Loucy (cell line): ENCODE results near the gene PPFIA1.

Experiments
- H2AFZ ChIP-seq: fragments of 200-600 bp; sonication (generic); 2 replicates; pipeline ENCODE4 v1.6.0; 2016; ENCODE audit warnings: antibody characterized with exemption, mild to moderate bottlenecking, low read length, moderate library complexity
- H3F3A ChIP-seq: fragments of 200-600 bp; 2 replicates; pipeline ENCODE4 v1.6.0; 2016; ENCODE audit warnings: antibody characterized with exemption, low read depth, mild to moderate bottlenecking
- H3K27me3 ChIP-seq: fragments of 200-600 bp; sonication (generic); 2 replicates; pipeline ENCODE4 v1.6.1; 2014; ENCODE audit warnings: low read length, mild to moderate bottlenecking; ENCODE audit not compliant: insufficient read depth, poor library complexity, severe bottlenecking
- H3K36me3 ChIP-seq: fragments of 200-600 bp; sonication (generic); 2 replicates; pipeline ENCODE4 v1.6.1; 2016; ENCODE audit warnings: low read length; ENCODE audit not compliant: insufficient read depth
- H3K4me1 ChIP-seq: fragments of 200-600 bp; sonication (generic); 2 replicates; pipeline ENCODE4 v1.5.1; 2014; ENCODE audit warnings: low read length, mild to moderate bottlenecking; ENCODE audit not compliant: insufficient read depth, poor library complexity, severe bottlenecking
- H3K4me2 ChIP-seq: fragments of 200-600 bp; sonication (generic); 2 replicates; pipeline ENCODE4 v1.6.0; 2014; ENCODE audit warnings: antibody characterized with exemption, low read length, low read depth, mild to moderate bottlenecking; ENCODE audit not compliant: poor library complexity, severe bottlenecking
- H3K4me3 ChIP-seq: fragments of 200-600 bp; sonication (generic); 2 replicates; pipeline ENCODE4 v1.5.1; 2014; ENCODE audit warnings: low read length, mild to moderate bottlenecking, mixed read lengths; ENCODE audit not compliant: poor library complexity, severe bottlenecking
- H3K79me2 ChIP-seq: fragments of 200-600 bp; sonication (generic); 2 replicates; pipeline ENCODE4 v1.6.1; 2014; ENCODE audit warnings: low read length; ENCODE audit not compliant: insufficient read depth
- H3K9ac ChIP-seq: fragments of 200-600 bp; sonication (generic); 2 replicates; pipeline ENCODE4 v1.6.0; 2014; ENCODE audit warnings: mild to moderate bottlenecking, low read depth, low read length, moderate library complexity; ENCODE audit not compliant: poor library complexity, severe bottlenecking
- H3K9me2 ChIP-seq: fragments of 200-600 bp; sonication (generic); replicated peaks from 2 replicates; pipeline ENCODE4 v1.6.1; 2016; ENCODE audit warnings: low read depth, low read length, mixed read lengths
- H3K9me3 ChIP-seq: fragments of 200-600 bp; sonication (generic); 2 replicates; pipeline ENCODE4 v1.6.1; 2014; ENCODE audit warnings: mild to moderate bottlenecking, antibody characterized with exemption, low read length, low read depth; ENCODE audit not compliant: insufficient read depth
- H4K20me1 ChIP-seq: fragments of 200-600 bp; sonication (generic); 2 replicates; pipeline ENCODE4 v1.6.0; 2014; ENCODE audit warnings: antibody characterized with exemption, low read length, mild to moderate bottlenecking; ENCODE audit not compliant: insufficient read depth, poor library complexity, severe bottlenecking
- EZH2phosphoT487 ChIP-seq: fragments of 200-600 bp; IDR thresholded peaks from 2 replicates; pipeline ENCODE4 v1.6.1; 2018; ENCODE audit warnings: antibody characterized with exemption, mild to moderate bottlenecking, moderate library complexity, borderline replicate concordance
- TF ChIP-seq, protein P1 (sequence below): fragments of 200-600 bp; sonication (generic); conservative IDR thresholded peaks from 2 replicates; pipeline ENCODE4 v1.5.1; 2014; ENCODE audit warnings: mild to moderate bottlenecking, antibody characterized with exemption, low read length

Gene PPFIA1

GRCh38 chr11:70244698-70245097 lies 25.8 kb upstream of the PPFIA1 start:
- Histone ChIP-seq H3K36me3 (no peaks in the 10 kb centered on the region), H3K4me1 (no peaks in the 10 kb centered on the region), H3K9me2 (no peaks in the 10 kb centered on the region), H3K27me3 (no peaks in the 10 kb centered on the region), H3F3A (no peaks in the 10 kb centered on the region), H3K79me2 (no peaks in the 10 kb centered on the region), H4K20me1 (no peaks in the 10 kb centered on the region), H2AFZ (no peak overlapping the region), H3K4me2 (no peak overlapping the region), H3K9ac (no peak overlapping the region), H3K4me3 (no peak overlapping the region), H3K9me3 (no peaks in the 10 kb centered on the region)
- TF ChIP-seq, protein P1, sequence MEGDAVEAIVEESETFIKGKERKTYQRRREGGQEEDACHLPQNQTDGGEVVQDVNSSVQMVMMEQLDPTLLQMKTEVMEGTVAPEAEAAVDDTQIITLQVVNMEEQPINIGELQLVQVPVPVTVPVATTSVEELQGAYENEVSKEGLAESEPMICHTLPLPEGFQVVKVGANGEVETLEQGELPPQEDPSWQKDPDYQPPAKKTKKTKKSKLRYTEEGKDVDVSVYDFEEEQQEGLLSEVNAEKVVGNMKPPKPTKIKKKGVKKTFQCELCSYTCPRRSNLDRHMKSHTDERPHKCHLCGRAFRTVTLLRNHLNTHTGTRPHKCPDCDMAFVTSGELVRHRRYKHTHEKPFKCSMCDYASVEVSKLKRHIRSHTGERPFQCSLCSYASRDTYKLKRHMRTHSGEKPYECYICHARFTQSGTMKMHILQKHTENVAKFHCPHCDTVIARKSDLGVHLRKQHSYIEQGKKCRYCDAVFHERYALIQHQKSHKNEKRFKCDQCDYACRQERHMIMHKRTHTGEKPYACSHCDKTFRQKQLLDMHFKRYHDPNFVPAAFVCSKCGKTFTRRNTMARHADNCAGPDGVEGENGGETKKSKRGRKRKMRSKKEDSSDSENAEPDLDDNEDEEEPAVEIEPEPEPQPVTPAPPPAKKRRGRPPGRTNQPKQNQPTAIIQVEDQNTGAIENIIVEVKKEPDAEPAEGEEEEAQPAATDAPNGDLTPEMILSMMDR, result no peak
- TF ChIP-seq EZH2phosphoT487, result no peak

DNA sequence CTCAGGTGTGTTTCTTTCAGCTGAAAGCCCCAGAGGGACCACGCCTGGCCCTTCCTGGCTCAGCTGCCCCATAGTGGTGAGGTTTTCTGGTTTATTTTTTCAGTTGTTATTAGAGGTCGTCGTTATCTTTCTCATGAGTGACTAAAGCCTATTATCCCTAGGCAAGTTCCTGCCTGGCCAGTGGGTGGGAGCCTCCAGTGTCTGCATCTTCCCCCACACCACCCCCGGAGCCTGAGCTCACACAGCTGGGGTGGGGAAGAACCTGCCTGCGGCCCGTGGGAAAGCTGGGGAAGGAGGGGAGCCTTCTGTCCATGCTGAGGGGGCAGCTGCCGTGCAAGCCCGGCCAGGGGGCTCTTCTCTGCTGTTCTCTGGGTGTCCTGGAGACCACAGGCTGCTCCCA lies 24.3 kb upstream of the PPFIA1 start:
- H3K36me3 ChIP-seq, result no peaks in the 10 kb centered on the region
- H4K20me1 ChIP-seq, result no peaks in the 10 kb centered on the region
- H3K9me3 ChIP-seq, result no peaks in the 10 kb centered on the region
- H3K4me3 ChIP-seq, result no peak overlapping the region
- no peaks in the 10 kb centered on the region for H3K9me2 ChIP-seq
- TF ChIP-seq, protein P1, result no peak
- no peak for TF ChIP-seq EZH2phosphoT487
- H3K9ac ChIP-seq, result no peak overlapping the region
- no peaks in the 10 kb centered on the region for H3K4me1 ChIP-seq
- no peaks in the 10 kb centered on the region for H3K27me3 ChIP-seq
- no peak overlapping the region for H2AFZ ChIP-seq
- no peaks in the 10 kb centered on the region for H3K79me2 ChIP-seq
- H3K4me2 ChIP-seq, result no peak overlapping the region
- H3F3A ChIP-seq, result no peaks in the 10 kb centered on the region

DNA sequence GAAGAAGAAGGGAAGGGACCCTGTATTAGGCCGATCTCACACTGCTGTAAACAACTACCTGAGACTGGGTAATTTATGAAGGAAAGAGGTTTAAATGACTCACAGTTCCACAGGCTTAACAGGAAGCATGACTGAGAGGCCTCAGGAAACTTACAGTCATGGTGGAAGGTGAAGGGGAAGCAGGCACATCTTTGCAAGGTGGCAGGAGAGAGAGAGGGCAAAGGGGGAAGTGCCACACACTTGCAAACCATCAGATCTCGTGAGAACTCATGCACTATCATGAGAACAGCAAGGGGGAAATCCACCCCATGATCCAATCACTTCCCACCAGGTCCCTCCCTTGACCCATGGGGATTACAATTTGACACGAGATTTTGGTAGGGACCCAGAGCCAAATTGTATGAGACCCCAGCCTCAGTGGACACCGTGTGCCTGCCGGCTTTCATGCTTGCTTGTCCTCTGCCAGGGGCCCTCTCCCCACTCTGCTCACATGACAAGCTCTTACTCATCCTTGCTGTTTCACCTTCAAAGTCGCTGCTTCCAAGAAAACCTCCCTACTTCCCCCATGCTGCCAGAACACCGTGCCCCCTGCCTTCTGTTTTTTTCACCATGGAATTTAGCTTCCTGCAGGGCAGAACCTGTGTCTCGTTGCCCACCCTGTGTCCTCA lies 23.3 kb upstream of the PPFIA1 start:
- Histone ChIP-seq H3K4me1 (no peaks in the 10 kb centered on the region), H3K4me2 (no peak overlapping the region), H3K4me3 (no peak overlapping the region), H3K9me3 (no peaks in the 10 kb centered on the region), H3F3A (no peaks in the 10 kb centered on the region), H3K79me2 (no peaks in the 10 kb centered on the region), H2AFZ (no peak overlapping the region), H3K9ac (no peak overlapping the region), H3K27me3 (no peaks in the 10 kb centered on the region), H3K9me2 (no peaks in the 10 kb centered on the region), H3K36me3 (no peaks in the 10 kb centered on the region), H4K20me1 (no peaks in the 10 kb centered on the region)
- TF ChIP-seq EZH2phosphoT487, result no peak
- TF ChIP-seq, protein P1, result no peak
